Amniotic epithelial cell (primary cell): Measurements from ENCODE around the gene FAM228B.
"Not testable (repeated sequence)": the region's sequence is repeated elsewhere in the genome, so short reads cannot be mapped to it uniquely, and the experiment has no call there.

Experiments used
- DNase-seq: peaks from one replicate; pipeline ENCODE4 v3.0.0-alpha.2; 2010; ENCODE audit warnings: low read depth

The FAM228B gene

DNA sequence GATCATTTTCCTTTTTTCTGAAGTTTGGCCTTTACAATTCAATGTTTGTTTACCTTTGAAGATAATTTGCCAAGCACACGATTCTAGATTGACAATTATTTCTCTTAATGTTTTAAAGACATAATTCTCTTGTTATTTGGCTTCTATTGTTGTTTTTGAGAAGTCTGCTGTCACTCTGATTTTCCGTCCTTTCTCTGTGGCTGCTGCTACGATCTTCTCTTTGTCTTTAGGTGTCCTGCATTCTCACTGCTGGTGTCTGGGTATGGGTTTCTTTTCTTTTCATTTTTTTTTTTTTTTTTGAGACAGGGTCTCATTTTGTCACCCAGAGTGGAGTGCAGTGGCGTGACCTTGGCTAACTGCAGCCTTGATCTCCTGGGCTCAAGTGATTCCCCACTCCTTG, 36.4 kb downstream of the FAM228B start:
- DNase-seq, result no peak

DNA sequence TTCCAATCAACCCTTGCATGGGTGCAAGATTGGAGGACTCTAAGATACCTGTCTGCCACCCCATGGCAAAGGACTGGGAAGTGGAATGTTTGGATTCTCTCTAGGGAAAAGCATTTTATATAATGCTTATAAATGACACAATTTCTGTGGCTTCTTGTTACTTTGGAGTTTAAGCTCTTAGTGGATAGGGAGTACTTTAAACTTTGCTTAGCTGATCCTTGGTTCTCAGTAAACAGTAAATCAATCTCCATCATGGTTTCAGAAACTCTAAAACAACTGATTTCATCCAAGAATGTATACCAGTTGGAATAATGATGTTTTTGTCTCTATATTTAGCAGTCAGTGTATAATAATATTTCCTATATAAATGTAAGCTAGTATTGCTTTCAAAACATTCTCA, 37.5 kb downstream of the FAM228B start:
- DNase-seq, result no peak

DNA sequence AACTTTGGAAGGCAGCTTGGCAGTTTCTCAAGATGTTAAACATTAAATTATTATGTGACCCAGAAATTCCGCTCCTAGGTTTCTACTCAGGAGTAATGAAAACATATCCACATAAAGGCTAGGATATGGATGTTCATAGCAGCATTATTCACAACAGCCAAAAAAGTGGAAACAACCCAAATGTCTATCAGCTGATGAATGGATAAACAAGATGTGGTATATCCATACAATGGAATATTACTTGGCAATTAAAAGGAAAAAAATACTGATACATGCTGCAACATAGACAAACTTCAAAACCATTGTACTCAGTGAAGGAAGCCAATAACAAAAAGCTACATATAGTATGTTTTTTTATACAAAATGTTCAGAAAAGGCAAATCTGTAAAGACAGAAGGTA, 39.2 kb downstream of the FAM228B start:
- DNase-seq, result no peak

DNA sequence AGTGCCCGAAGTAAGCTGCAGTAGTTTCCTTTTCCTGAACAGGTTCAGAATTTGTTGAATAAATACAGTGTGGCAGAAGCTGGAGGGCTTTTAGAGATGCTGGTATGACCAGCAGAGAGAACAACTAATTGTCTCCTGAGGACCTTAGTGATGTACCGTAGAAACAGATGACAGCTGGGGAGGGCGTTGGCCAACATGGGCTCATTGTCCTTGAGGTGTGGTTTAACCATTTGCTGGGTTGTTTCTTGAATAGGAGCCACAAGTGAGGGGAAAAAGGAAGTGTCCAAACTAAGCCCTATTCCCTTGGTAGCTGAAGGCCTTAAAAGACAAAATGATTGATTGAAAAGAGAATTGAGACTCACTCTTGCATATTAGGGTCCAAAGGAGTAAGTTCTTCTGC, 39.9 kb downstream of the FAM228B start:
- no peak for DNase-seq

DNA sequence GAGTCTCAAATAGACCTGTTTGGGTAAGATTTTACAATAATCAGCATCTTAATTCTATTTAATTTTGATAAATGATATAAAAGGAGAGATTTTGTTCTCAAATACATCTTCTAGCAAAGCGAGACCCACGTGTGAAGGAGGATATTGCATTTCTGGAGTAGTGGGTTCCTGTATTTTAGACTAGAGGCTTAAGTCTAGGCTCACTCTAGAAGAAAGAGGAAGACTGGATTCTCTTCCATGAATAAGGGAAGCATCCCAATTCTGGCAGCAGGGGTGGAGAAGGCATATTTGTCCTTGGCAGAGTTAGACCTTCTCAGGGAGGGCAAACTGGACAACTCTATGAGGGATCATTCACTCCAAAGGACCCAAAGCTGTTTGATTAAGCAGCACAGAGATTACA, 40.3 kb downstream of the FAM228B start:
- no peak for DNase-seq

DNA sequence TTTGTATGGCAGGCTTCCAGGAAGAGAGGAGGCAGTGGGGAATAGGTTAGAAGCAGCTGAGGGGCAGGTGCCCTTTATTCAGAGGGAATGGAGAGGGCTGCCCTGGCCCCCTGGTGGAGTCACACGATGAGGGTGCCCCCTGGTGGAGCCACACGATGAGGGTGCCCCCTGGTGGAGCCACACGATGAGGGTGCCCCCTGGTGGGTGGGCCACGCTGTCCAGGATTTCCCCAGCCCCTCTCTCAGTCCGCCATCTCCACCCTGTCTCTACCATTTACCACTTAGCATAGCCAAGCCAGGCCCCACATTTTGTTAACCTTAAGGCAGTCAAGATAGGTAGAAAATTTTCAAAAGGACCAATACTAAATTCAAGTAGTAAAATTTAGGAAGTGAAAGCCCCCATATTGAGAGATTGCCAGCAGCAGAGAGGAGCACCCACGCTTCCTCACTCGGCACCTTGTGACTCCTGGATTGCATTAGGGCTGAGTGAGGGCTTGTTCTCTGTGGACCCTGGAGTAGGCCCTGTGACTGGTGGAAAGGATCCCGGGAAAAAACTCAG, 41.2 kb downstream of the FAM228B start:
- peak; percentile 4 for DNase-seq

DNA sequence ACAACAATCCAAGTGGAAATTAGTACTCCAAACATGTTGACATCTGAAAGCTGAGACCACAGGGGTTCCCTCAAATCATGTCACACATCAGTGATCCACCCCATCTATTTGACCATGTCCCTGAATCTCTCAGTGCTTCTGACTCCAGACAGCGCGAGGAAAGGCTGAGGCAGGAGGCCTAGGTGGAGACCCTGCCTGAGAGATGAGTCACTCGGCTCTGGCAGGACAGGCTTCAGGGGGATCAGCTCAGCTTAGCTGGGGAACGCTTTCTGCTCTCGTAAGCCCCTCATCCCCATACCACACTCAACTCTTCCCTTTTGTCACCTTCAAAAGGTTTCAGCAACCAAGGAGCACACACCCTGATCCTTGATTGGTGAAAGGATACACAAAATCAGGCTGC, 45.8 kb downstream of the FAM228B start:
- peak; percentile 16 for DNase-seq

DNA sequence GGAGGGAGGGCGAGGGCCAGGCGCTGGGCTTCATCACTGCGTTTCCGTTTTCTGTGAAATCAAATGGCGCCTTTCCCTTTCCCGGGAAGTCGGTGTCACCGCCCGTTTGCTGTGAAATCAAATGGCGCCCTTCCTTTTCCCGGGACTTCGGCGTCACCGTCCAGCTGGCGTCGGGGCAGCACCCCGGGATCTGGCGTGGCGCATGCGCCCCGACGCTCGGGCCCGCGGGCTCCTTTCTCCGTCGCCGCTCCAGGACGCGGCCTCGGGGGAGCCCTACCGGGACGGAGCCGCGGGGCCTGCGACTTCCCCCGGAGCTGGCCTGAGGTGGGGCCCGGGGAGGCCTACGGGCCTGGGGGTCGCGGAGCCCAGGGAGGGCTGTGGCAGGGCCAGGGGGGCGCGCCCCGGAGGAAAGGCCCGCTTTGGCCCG, 51.6 kb downstream of the FAM228B start, which contains the start of gene FAM228A:
TSS of gene FAM228A (plus strand) at position 203 of the 427 bp plus-strand sequence. CDS start 428 bp downstream, outside the sequence.
- no peak for DNase-seq

DNA sequence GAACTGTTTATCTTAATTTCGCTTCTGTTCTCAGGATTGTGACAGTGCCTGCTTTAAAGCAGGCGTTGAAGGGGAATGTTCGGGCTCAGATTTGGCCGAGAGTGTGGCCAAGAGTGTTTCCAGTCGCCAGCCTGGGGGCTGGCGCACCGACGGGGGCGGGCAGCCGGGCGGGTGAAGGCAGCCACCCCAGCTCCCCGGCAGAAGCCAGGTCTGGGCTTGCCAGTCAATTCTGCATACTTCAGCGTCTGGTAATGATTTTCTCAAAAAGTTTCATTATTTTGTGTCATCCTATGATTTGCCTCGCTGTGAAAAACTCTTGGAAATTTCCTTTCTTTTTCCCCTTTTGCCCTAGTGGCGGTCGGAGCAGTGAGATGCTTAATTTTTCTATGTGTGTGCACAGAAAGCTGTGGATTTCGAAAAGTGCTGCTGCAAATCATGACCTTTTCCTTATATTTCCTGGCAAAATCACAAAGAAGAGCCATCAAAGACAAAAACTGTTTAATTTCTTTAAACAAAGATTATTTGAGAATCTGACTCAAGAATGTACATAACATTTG, 52.4 kb downstream of the FAM228B start:
- DNase-seq, result no peak

DNA sequence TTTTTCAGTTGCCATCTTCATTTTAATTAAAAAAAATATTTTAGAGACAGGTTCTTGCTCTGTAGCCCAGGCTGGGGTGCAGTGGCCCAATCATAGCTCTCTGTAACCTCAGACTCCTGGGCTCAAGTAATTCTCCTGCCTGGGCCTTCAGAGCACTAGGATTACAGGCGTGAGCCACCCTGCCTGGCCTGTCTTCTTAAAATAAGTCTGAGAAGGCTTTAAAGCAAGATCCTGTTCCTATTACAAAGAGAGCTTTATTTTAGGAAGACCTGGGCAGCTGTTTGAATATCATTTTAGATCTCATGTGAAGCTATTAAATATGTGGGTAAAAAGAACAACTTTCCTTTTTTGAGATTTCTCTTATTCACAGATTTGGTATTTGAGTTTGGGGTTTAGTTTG, 53.1 kb downstream of the FAM228B start:
- DNase-seq, result no peak

DNA sequence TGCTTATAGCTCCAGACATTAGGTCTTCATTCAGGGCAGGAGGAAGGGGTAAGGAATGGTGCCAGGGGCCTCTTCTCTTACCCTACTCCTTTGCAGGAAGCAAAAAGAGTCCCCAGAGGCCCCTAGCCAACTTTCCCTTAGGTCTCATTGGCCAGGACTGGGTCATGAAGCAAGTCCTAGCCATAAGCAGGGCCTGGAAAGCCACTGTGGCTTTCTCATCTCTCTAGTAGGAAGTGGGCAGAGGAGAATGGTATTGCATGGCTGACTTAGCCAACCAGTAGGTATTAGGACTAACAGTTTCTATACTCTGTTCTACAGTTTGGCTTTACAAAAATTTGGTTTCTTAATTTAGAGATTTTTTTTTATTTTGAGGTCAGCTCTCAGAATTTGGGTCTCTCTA, 56.4 kb downstream of the FAM228B start:
- DNase-seq, result no peak

DNA sequence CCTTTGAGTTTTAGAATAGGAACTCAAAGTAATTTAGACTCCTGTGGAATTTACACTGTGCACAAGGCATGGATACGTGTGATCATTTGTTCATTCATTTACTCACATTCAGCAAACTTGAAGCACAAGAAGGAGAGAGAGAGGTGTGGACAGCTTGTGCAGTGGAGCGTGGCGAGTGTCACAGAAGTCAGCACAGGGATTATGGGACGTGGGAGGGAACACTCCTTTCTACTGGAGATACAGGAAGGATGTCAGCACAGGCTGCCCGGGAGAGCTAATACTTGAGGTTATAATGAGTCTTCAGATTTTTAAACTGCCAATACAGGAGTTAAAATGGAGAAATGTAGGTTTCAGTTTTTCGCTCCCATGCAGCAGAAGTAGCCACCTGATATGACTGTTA, 58.6 kb downstream of the FAM228B start:
- DNase-seq, result no peak

DNA sequence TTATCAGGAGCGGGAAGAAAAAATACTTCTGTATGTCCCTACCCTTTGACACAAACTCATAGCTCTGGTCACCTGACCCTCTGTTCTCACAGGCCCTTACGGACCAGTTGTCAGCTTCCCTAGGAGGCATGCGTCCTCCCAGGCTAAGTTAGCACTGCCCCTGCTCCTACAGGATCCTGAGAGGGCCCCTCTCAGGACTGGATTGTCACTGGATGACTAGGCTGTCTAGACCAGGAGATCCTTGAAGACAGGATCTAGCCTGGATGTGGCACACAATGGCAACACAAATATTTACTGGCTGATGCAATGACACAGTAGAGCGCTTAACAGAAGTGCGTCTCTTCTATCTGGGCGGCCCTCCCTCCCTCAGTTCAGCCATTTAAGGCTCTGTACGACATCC, 59.2 kb downstream of the FAM228B start:
- DNase-seq, result no peak

DNA sequence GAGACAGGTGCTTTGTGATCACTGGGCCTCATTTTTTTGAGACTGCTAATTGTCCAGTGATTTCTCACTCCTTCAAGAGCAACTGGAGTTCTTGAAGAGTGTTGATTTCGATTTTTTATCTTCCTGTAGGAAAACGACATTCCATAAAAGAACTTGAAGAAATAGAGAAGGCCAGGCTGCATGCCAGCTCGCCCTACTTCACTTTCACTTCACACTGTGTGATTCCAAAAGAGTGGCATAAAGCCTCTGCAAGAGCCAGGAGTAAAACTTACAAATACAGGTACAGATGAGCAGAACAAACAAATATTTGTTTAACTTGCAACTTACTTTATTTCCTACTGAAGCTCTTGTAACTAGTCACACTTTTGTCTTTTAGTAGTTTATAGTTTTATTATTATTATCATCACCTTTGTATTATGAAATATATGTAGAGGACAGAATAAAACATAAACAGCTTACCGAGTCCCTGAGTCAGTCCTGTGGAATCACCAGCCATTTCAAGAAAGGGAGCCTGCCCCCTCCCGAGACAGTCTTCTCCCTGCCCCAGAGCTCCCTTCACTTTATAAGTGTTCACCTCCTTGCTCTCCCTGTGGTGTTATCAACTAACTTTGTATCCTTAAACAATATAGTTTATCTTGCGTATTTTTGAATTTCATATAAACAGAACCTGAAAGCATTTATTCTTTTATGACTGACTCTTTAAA, 60.2 kb downstream of the FAM228B start:
- DNase-seq, result peak; percentile 25

DNA sequence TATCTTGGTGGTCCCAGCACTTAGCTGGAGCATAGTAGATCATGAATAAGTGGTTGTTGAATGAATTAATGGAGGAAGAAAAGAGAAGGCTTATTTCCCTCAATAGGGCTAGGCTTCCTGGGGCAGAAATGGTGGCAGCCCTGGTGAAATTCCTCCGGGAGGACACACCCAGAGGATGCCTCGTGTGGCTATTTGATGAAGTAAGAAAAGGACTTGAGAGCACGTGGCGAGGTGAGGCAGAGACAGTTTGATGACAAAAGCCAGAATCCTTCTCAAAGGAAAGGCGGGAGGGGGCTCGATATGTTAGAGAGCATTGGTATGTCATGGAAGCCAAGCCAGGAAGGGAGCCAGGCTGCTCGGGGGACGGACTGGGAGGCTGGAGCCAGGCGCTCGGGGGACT, 66.3 kb downstream of the FAM228B start:
- DNase-seq, result no peak

DNA sequence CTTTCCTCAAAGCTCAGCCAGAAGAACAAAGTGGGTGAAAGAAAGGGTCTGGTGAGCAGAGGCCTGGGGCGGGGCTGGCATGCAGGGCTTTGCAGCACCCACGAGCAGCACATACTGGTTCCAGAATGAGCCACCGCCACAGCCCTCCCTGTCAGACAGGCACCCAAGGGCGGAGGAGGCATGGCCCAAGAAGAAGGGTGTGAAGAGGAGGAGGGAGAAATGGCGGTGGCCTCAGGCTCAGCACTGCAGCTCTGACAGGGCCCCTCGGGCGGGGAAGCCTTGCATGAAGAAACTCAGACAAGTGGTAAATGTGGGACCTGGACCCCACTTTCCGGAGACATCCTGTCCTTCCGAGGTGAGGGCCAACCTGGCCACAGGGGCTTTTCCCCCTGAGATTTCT, 67.2 kb downstream of the FAM228B start:
- DNase-seq, result no peak

DNA sequence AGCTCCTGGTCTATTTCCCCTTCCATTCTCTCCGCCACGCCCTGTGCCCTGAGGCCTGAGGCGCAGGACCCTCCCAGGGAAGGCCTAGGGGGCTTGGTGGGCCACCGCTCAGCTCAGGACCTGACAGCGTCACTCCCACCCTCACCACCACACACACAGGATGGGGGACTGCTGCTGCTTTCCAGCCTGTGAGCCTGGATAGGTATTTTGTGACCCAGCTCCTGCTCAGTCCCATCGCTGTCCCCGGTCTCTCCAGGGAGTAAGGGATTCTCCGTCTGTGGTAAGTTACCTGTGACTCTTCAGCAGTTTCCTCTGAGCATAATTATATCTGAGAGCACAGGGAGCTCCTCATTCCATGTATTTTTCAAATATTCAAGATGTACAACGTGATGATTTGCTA, 67.9 kb downstream of the FAM228B start:
- no peak for DNase-seq

DNA sequence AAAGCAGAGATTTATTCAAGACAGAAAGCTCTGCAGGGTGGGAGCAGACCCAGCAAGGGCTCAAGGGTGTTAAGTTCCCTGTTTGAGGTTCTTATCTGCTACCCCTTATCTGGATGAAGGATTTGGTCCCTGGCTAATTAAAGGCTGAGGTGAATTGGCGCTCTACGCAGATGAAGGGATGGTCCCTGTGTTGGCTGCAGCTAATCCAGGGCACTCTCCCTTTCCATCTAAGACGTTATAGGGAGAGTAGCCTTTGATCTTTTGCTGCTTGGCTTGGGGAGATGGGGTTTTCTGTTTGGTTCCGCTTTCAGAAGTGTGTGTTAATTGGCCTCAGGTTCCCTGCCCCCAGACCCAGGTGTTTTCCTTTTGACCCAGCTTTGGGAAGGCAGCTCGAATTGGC, 68.6 kb downstream of the FAM228B start:
- no peak for DNase-seq

DNA sequence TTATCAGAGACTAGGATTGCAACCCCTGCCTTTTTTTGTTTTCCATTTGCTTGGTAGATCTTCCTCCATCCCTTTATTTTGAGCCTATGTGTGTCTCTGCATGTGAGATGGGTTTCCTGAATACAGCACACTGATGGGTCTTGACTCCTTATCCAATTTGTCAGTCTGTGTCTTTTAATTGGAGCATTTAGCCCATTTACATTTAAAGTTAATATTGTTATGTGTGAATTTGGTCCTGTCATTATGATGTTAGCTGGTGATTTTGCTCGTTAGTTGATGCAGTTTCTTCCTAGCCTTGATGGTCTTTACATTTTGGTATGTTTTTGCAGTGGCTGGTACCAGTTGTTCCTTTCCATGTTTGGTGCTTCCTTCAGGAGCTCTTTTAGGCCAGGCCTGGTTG, 73.9 kb downstream of the FAM228B start:
- not testable (repeated sequence) for DNase-seq

DNA sequence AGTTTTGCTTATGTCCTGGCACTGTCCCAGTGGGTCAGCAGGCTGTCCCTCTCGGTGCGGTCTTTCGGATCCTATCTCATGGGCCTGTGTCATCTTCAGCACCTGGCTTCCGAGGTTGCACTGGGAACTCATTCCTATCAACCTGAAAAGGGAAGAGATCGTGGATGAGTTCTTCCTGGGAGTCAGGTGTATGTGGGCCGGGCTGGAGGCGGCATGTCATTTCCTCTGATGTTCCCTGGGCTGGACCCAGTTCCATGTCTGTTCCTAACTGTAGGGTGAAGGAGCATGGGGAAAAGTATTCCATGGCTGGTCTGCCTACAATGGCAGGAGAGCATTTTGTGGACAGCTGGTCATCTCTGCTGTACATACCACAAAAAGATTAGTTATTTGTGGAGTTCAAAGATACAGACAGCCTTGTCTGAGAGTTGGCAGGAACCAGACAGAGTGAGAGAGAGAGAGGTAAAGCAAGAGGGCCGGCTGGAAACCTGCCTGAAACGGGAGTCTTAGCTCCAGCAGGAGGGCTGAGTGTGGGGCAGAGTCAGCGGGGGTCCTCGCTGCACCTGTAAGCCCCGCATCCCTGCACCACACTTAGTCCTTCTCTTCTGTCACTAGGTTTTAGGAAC, 76.8 kb downstream of the FAM228B start:
- DNase-seq, result peak; percentile 4

DNA sequence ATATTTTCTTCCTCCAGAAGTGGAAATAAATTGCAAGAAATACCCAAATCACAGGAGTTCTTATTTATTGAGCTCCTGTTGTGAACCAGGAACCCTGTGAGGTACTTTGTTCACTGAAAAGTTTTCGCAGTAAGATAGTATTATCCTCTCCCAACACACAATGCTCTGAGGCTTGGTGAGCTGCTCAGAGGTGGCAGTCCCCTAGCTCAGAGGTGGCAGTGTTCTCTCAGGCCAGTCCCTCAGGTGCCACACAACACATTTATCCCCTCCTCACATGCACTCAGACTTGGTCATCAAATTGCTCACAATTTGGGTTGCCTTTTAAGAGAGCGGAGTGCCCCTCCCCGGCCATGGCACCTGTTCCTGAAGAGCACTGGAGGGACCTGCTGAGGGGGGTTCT, 77.5 kb downstream of the FAM228B start:
- no peak for DNase-seq

DNA sequence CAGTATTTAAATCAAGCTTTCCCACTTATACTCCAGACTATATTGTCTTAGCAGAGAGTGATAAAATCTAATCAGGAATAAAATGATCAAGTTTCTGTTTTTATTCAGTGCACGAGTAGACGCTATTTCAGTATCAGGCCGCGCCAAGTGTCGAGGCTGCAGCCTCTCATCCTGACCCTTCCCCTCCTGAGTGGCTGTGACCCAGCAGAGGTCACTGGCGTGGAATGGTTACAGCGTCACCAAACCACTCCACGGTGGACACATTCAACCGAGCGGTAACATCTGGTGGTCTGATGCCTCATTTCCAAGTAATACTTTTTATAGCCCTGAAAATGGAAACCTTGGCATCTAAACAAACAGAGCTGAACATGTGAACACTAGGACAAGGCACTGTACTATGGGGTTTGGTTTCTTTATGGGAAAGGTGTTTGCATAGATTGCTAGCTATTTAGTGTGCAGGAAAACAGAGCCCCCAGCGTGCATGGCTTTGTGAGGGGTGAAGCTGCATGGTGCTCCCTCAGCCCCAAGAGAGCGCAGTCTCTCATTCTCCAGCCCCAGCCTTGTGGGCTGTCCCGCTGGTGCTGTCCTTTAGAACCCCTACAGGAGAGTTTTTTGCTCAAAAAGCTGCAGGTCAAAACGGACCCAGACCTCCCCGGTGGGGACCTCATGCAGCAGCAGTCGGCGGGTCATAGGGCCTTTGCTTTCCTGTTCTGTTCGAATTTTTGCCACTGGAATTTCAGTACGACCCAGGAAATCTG, 79.9 kb downstream of the FAM228B start:
- DNase-seq, result no peak

DNA sequence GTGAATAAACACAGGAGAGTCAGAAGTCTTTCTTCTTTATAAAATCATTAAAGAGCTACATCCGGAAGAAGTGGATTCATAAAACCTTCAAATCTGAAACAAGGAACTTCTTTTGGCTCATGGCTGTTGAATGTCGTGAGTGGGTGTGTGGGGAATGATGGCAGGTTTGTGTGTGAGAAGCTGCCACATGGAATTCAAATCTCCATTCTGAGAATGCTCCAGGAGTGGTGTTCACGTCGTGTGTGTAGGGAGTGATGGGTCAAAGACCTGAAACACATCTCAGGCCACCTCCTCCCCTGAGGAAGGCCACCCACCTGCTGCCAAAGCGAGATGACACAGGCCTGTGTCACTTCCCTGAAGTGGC, 80.5 kb downstream of the FAM228B start:
- no peak for DNase-seq
